T-helper 1 cell (primary cell): ENCODE data around the gene PMVK.
"Not testable (repeated sequence)": the region's sequence is repeated elsewhere in the genome, so short reads cannot be mapped to it uniquely, and the experiment has no call there.

Experiments used
- DNase-seq, 5 donors: peaks; one replicate each; pipeline ENCODE4 v3.0.0-alpha.2; 2012 to 2020

The PMVK gene

DNA sequence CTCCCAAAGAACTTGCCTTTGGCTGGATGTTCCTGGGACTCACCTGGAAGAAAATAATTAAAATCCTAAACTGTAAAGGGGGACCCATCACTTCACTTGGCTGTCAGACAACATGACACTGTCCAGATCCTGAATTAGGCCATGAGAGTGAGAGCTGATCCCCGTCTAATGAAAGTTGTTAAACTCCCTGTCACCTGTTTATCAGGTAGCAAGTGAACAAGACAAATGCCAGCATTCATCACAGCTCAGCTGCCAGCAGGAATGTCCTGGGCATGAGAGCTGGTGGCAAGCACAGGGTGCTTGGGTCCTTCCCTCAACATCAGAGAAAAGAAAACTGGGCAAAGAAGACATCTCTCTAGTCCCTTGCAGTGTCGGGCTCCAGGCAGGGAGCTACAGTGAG is 23.8 kb downstream of the PMVK start:
- DNase-seq, result no peak

DNA sequence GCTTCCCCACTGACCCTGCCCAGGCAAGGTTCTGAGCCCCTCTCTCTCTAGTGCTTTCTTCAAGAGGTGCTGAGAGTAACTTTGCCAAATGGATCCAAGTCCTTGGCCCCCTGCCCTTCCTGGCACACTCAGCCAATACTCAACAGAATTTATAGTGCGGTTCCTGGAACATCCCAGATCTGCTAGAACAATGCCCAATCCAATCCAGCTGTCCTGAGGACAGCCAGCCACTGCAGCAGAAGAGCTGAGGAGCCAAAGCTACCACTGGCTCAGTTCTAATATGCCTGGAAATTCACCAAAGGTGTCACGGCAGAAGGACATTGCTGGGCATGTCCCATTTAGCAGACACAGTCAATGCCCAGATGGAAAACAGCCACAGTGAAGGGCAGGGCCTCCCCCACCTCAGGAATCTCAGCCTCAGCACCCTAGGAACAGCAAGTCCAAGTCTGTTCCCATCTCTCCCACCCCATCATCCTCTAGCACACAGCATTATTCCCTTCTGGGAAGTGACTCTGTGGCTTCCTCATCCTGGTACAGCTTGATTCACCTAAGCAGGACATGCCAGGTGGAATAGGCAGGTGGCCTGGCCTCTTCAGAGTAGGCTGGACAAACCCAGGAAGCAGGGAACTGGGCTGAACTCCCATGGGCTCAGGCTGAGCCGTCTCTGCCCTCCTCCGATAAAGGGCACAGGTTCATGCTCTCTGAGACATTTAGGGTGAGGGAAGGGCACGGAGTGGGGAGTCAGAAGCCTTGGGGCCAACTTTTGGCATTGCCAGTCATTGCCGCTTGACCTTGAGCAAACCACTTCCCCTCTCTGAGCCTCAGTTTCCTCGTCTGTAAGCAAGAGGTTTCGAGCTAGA is 24.6 kb downstream of the PMVK start:
- DNase-seq, result no peak

DNA sequence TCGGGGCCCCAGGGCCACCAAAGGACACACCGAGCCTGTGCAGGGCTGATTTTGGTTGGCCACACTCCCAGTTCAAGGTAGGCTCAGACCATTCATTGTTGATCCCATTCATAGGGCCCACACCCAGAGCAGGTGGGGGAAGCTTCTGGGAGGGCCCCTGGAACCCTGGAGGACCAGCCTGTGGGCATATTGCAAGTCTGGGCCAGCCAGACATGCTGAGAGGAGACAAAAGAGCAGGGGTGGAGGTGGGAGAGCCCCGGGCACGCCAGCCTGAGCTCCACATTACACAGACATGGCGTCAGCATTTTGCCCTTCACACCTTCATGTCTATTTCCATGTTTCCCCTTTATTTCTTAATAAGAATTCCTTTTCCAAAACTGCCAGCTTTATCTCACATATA is 25.7 kb downstream of the PMVK start:
- DNase-seq, result no peak

DNA sequence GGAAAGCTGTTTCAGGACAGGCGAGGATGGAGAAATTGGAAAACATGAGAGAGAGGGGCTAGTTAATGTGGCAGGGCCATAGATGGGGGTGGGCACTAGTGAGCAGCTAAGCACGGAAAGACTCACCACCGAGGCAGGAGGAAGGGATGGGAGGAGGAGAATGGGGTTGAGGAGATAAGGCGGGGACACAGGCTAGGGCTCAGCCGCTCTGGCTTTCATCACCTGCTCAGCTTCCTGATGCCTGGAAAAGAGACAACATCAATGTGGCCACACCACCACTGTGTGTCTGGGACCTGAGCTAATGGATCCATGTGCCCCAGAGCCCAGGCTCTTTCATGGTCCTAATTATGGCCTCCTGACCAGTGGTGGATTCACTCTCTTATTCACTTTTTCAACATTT is 27.6 kb downstream of the PMVK start:
- DNase-seq, result no peak

DNA sequence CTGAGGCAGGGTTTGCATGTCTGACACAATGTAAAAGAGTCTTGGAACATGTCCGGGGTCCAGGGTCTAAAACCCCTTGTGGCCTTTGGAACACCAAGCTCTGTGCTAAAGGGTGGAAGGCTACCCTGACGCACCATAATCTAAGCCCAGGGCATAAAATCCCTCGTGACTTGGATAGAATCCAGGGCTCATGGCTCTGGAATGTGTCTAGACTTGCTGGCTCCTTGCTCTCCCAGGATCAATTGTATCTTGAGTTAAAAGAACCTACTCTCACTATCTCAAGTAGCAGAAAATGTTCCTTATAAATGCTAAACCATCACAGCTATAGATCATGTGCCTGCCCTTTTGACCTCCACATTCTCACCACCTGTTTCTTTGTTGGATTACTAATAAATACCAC is 28.4 kb downstream of the PMVK start:
- not testable (repeated sequence) for DNase-seq

DNA sequence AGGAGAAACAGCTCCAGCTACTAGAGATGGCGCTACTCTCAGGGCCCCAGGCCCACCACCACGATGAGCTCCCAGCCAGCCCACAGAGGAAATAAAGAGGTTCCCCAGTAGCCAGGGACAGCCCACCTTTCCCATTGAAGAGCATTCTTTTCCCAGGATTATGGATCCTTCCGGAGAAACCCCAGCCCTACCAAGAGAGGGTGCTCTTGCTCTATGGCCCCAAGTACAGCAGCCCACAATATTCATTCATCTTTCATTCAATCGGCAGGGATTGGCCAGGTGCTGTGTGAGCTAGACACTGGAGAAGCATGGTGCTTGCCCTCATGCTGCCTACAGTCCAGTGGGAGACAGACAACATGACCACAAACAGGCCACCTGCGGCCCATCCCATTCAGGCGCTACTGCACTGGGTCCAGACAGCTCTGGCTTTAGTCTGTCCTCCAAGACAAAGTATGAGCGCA is 29.9 kb downstream of the PMVK start:
- DNase-seq, result no peak

DNA sequence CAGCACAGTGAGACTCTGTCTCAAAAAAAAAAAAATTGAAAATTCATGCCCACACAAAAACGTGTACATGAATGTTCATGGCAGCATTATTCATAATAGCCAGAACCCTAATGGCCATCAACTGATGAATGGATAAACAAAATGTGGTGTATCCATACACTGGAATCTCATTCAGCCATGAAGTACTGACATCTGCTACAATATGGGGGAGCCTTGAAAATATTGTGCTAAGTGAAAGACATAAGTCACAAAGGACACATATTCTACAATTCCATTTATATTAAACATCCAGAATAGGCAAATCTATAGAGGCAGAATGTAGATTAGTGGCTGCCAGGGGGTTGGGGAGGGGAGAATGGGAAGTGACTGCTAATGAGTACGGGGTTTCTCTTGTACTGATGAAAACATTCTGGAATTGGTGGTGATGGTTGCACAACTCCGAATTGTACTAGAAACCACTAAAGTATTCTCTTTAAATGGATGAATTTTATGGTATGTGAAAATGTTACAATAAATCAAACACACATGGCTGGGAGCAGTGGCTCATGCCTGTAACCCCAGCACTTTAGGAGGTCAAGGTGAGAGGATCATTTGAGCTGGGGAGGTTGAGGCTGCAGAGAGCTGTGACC is 33.5 kb downstream of the PMVK start:
- DNase-seq, result no peak

DNA sequence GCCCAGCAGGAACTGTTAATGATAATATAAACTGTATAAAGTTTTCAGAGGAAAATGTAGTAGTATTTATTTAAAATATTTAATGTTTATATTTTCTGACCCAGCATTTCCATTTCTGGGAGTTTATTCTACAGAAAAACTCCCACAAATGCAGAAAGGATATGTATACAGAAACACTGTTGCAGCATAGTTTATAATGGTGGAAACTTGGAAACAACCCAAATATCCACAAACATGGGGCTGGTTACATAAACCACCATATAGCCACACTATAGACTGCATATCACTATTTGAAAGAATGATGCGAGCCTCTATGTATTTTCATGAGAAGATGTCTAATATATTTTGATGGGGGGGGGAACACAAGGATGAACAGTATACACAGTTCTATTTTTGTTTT is 34.9 kb downstream of the PMVK start:
- no peak for DNase-seq

DNA sequence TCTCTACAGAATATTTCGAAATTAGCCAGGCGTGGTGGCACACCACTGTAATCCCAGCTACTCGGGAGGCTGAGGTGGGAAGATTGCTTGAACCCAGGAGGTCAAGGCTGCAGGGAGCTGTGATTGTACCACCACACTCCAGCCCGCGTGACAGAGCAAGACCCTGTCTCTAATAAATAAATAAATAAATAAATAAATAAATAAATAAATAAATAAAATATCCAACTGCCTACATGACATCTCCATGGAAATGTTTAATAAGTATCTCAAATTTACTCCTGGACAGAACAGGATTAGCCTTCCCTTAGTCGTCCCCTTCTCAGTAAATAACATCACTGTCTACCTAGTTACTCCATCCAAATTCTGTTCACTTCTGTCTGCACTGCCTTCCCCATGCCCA is 37.5 kb downstream of the PMVK start:
- no peak for DNase-seq

DNA sequence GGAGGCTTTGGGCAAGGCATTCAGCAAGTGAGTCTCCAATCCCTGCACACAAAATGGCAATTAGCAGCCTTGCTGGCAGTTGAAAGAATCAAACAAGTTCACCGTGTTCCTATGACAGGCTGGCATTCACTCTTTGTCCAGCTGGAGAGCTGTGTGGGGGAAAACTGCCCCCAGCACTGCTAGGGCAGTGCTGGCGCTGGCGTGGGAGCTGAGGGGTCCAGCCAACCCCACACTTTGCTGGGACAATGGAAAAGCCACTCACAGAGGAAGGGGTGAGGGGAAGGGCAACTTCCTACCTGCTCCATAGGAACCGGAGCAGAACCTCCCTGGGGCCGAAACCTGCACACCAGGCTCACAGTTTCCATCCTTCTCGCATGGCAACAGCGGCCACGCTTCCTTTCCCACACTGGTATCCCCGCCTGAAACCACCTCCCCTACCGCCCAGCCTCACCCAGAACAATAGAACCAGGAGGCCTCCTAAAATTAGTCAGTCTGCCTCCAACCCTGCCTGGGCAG is 39.7 kb downstream of the PMVK start:
- no peak for DNase-seq

DNA sequence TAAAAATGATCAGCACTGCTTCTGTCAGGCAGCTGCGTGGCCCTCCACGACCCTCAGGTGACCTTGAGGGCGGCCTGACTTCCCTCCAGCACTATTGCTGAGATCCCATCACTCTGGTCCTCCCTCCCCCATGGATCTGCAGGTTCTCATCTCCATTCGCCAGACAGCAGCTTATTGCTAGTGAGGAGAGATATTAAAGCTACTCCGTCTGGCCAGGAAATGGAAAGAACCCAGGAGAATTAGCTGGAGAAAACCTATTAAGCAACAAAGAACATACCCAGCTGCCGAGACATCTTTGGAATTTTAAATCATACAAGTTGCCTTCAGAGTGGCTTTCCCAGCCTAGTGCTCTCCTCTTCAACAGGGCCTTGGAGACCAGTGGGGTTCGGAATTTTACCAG is 40.7 kb downstream of the PMVK start:
- DNase-seq, result no peak

DNA sequence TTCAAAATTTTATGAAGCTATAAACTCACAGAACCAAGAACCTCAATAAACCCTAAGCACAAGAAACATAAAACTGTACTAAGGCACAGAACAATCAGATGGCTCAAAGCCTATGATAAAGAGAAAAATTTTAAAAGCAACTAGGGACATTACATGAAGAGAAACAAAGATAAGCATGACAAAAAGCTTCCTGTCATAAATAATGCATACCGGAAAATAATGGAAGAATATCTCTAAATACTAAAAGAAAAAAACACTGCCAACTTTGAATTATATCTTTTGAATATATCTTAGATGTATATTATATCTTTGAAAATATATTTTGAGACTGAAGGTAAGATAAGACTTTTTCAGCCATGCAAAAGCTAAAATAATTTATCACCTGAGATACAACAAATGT is 45.1 kb downstream of the PMVK start:
- DNase-seq, result no peak

DNA sequence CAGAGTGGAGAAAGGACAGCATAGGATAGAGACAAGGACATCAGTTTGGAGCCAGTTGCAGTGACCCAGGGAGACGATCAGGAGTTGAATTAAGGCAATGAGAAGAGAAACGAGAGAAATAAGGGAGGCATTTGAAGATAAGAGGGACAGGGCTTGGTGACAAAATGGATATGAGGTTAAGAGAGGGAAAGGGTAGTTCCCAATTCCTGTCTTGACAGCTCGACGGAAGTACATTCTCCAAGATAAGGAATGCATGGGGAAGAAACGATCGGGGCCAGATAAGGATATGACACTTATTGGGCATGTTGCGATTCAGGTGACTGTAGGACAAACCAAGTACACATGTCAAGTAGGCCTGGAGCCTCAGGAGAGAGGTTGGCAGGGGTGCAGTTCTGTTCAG is 47.8 kb downstream of the PMVK start:
- DNase-seq, result no peak

DNA sequence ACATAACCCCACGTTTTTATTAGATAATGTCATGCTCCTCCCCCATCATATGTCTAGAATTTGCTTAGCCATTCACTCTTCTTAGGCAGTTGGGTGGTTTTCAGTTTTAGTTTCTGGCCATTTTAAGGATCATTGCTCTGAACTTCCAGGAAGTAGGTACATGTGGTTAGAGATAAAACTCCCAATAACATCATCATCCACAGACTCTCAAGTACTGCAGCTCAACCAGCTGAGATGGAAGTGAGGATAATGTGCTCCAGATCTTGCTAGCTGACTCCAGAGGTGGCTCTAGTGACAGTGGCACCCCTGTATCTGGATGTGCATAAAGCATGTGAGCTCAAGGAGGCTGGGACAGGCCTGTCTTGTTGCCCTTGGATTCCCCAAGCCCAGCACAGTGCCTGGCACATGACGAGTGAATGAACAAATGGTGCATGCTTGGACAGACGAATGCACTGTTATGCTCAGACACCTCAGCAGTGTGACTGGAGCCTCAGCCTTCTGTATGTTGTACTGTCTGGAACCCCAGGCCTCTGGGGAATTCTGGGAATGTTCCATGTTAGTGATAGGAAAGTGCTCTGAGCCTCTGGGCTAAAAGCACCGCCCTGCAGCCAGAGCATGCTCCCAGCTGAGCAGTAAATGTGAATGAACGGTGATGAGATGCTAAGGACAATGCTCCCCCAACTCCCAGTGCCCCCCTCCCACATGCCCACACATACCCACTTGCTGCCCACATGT is 50.1 kb downstream of the PMVK start:
- DNase-seq, result peak in 1 of 5 donors; percentile 76

DNA sequence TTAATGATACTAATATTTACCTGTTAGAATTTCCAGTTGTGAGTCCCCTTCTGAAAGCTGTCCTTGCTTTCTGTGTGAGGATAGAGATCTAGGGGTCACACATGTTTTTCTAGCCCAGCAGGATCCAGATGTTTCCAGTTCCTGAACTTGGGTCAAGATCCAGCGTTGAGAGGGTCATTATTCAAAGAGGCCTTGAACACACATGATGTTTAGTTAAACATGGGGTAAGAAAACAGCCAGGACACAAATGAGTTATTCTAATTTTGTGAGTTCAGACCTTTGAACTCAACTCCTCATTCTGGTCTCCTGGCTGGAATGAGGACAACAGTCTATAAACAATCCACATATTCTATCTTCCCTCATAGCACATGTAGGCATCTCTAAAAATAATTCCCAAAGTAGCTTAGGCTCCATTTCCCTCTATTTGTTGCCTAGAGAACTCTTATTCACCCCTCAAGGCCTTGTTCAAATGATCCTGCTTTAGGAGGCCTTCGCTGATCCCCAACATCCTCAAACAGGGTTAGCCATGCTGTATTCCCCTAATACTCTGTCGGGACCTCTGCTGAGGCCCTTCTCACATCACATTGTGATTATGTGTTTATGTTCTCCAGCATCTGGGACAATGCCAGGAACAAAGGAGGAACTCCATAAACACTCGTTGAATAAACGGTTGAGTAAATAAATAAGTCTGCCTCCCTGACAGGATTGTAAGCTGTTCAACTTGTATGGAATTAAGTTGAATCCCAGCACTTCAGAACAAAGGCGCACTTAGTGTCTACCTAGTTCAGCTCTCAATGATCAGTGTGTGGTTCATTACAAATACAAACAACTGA is 51.4 kb downstream of the PMVK start:
- DNase-seq, result no peak

DNA sequence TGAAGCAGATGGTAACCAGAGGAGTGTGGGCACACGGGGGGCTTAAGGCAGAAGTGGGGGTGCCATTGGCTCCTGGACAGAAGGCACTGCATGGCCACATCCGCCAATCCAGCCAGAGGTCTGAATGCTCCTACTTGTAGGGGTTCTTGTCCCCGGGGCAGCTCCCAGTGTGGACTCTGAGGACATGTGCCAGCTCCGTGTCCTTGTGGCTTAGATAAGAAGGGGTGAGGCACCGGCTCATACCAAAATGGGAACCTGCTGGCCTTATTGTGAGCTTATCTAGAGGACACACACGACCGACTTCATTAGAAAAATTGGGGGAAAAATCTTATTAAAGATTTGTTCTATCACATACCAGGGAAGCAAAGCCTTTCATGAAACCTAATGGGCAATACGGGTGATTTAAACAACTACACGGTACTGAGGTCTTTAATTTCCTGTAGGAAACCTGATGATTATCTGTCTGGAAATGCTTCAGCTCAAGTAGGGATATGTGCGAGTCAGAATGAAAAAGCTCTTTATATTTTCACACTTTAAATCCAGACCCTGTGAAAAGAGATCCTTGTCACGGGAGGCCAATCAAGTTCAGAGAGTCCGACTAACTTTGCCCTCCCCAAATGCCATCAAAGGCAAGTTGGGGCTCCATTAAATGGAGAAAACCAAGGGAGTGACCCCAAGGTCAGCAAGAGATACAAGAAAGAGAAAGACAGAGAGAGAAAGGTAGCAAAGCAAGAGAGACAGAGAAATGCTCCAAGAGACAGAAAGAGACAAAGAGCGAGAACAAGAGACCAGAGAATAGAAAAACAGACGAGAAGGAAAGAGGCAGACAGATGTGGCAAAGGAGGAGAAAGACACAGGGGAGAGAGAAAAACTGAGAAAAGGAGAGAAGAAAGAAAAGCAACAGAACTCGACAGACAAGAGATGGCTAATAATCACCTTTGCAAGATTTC is 52.3 kb downstream of the PMVK start:
- no peak for DNase-seq

DNA sequence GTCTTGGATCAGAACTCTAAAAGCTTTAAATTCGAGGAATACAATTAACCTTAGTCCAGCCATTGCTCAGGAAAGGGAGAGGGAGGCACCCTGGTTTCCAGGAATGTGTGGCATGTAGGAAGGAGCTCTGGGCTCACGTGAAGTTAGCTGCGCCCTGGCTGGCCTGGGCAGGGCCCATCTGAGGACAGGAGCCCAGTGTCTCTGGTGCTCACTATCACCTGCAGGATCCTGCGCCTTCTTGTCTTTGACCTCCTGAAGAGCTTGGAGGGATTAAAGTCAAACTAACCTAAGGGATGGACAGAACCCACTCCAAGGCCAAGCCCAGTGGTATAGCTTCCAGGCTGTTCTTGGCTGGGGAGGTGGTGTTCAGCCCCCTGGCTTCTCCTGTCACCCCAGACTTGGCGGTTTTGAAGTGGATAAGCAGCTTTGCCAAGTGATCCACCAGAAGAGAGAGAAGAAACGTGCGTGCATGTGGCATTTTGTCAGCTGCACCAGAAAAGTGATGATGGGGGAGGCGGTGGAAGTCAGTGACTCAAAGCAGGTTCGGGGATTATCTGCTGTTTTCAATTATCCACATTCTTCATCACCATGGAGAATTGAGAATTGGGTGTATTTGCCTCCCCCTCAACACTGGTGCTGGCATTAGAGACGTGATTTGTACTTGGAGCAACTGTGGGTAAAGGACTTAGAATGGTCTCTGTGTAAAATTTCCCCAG is 54.5 kb downstream of the PMVK start:
- DNase-seq, result no peak

DNA sequence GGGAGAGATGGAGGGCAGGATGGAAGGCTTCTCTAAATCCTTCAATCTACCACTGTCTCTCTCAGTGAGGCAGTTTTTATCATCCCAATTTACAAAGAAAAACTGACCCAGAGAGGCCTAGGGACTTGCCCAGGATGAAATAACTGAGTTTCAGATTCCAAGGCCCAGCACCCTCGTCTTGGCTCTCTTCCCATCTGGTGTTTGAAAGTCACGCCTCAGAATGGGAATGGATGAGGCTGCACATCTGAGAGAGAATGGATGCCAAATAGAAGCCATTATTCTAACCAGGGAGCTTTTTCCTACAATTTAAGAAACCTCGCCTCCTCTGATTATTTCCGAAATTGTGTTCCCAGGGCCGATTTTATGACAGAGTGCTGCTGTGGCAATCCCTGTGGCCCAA is 55.8 kb downstream of the PMVK start:
- no peak for DNase-seq

DNA sequence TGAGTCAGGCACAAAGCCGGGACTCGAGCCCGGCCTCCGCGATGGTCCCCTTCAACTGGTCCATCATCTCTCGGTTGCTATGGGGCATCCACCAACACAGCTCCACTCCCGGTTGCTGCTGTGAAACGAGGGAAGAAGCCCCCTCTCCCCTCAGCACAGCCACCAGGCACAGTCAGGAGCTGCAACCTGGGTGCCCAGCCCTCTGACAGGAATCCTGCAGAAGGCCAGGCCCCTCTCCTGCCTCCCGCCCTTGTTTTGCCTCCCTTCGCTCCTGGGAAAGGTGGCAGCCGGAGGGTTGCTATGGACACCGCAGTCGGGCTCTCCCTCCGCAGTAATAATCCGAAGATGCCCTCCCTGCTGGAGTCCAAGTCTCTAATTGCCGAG is 57.5 kb downstream of the PMVK start:
- no peak for DNase-seq

DNA sequence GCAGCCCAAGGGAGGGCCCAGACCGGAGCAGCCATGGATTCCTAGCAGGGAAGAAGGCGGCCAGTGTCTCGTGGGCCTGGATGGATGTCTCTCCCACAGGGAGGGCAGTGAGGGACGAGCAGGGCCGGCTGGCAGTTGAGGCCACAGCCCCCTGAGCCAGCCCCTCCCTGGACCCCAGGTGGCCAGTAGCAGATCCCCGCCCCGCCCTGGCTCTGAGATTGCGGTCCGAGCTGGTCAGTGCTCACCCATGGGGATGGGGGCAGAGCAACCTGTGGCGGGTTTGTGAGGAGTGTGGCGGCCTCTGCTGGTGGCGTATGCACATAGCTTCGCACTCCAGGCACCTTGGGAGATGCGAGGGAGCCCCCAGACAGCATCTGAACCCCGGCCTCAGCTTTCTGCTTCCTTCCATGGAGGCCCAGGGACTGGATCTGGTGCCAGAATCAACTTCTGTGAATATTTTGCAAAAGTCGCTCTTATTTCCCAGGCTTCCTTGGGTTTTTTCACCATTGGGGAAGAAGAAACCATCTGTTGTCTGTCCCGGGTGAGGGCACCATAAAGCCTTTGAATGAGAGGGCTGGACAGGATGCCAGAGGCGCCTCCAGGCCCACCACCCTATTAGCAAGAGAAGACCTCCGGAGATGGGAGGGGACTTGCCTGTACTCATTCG is 58.0 kb downstream of the PMVK start:
- DNase-seq, result peak; percentile 41 to 65 (median 53)
